NCI-H345 treated with DMSO at 0.1 percent for 48 hours (cell line): ENCODE measurements around the gene SPATA6.
"Not testable (repeated sequence)": the region's sequence is repeated elsewhere in the genome, so short reads cannot be mapped to it uniquely, and the experiment has no call there.

Source experiments
- DNase-seq: peaks from one replicate; lab custom pipeline; 2025; ENCODE audit not compliant: unreplicated experiment; lab: John Stamatoyannopoulos, UW

The SPATA6 gene

GRCh38 chr1:48371598-48371997 lies 100.4 kb downstream of the SPATA6 start:
- DNase-seq: no peak

GRCh38 chr1:48362901-48363300 lies 109.1 kb downstream of the SPATA6 start:
- DNase-seq: no peak

- no peak for DNase-seq
These were observed 115.1 kb downstream of the SPATA6 start for GRCh38 chr1:48356901-48357300.

- no peak for DNase-seq
These were observed 127.6 kb downstream of the SPATA6 start for GRCh38 chr1:48344373-48344772.

GRCh38 chr1:48341221-48341620 lies 130.8 kb downstream of the SPATA6 start:
- DNase-seq: no peak

GRCh38 chr1:48338257-48338656 lies 133.7 kb downstream of the SPATA6 start:
- no peak for DNase-seq

GRCh38 chr1:48333316-48333715 lies 138.7 kb downstream of the SPATA6 start:
- no peak for DNase-seq

GRCh38 chr1:48332115-48332514 lies 139.9 kb downstream of the SPATA6 start:
- no peak for DNase-seq

GRCh38 chr1:48329905-48330304 lies 142.1 kb downstream of the SPATA6 start:
- DNase-seq: no peak

GRCh38 chr1:48329486-48329885 lies 142.5 kb downstream of the SPATA6 start:
- no peak for DNase-seq

GRCh38 chr1:48311829-48312228 lies 160.2 kb downstream of the SPATA6 start:
- DNase-seq: not testable (repeated sequence)

GRCh38 chr1:48309564-48310082 lies 162.4 kb downstream of the SPATA6 start:
- no peak for DNase-seq

- no peak for DNase-seq
These were observed 169.4 kb downstream of the SPATA6 start for GRCh38 chr1:48302652-48303051.

GRCh38 chr1:48294656-48295055 lies 177.3 kb downstream of the SPATA6 start:
- no peak for DNase-seq

GRCh38 chr1:48294094-48294493 lies 177.9 kb downstream of the SPATA6 start:
- not testable (repeated sequence) for DNase-seq

GRCh38 chr1:48292706-48293105 lies 179.3 kb downstream of the SPATA6 start:
- no peak for DNase-seq

GRCh38 chr1:48291421-48291820 lies 180.6 kb downstream of the SPATA6 start:
- no peak for DNase-seq

- no peak for DNase-seq
These were observed 186.5 kb downstream of the SPATA6 start for GRCh38 chr1:48285525-48285924.

- DNase-seq: not testable (repeated sequence)
These were observed 187.1 kb downstream of the SPATA6 start for GRCh38 chr1:48284696-48285420.

- DNase-seq: not testable (repeated sequence)
These were observed 189.7 kb downstream of the SPATA6 start for GRCh38 chr1:48282329-48282728.

- not testable (repeated sequence) for DNase-seq
These were observed 194.6 kb downstream of the SPATA6 start for GRCh38 chr1:48277437-48277836.

GRCh38 chr1:48266576-48266975 lies 205.4 kb downstream of the SPATA6 start:
- DNase-seq: no peak

- DNase-seq: no peak
These were observed 209.0 kb downstream of the SPATA6 start for GRCh38 chr1:48263041-48263440.
